IPS DF 6.9 (cell line): ENCODE results near the gene KAZN.

Experiments used
- DNase-seq: peaks from one replicate; pipeline ENCODE4 v3.0.0-alpha.2; 2013; ENCODE audit warnings: low read depth, low spot score
- H3K27ac ChIP-seq: one replicate; pipeline ENCODE4 v1.5.1; 2013; ENCODE audit warnings: low read length, control low read depth
- H3K27me3 ChIP-seq: 2 replicates; pipeline ENCODE4 v1.6.1; 2013; ENCODE audit warnings: mild to moderate bottlenecking, low read length; ENCODE audit not compliant: control insufficient read depth, insufficient read depth
- H3K36me3 ChIP-seq: 2 replicates; pipeline ENCODE4 v1.6.1; 2013; ENCODE audit warnings: low read length; ENCODE audit not compliant: control insufficient read depth, insufficient read depth
- H3K4me1 ChIP-seq: 2 replicates; pipeline ENCODE4 v1.6.1; 2013; ENCODE audit warnings: low read length; ENCODE audit not compliant: control insufficient read depth, insufficient read depth
- H3K4me3 ChIP-seq: 2 replicates; pipeline ENCODE4 v1.5.1; 2013; ENCODE audit warnings: mild to moderate bottlenecking, low read length
- H3K9me3 ChIP-seq: 2 replicates; pipeline ENCODE4 v1.6.1; 2013; ENCODE audit warnings: low read length, inconsistent platforms; ENCODE audit not compliant: control insufficient read depth, insufficient read depth
- WGBS: extraction: QIAGEN DNeasy Blood & Tissue Kit; methylation state at CpG from one replicate; pipeline ENCODE4 v1.1.7; 2013; ENCODE audit warnings: mixed read lengths, missing lambda C conversion rate; ENCODE audit not compliant: insufficient read length, insufficient coverage; 5-methylcytosine and 5-hydroxymethylcytosine counted together

The KAZN gene

GRCh38 chr1:14626869-14627607 is 28.6 kb downstream of the KAZN start:
- no peak for DNase-seq
- no peak overlapping the region for H3K4me3 ChIP-seq
- no peaks in the 10 kb centered on the region for H3K9me3 ChIP-seq
- no peaks in the 10 kb centered on the region for H3K36me3 ChIP-seq
- H3K27ac ChIP-seq = no peak overlapping the region
- H3K27me3 ChIP-seq = no peaks in the 10 kb centered on the region
- peaks cover 1% of the 10 kb centered on the region; the same call in 1 of the 2 replicates for H3K4me1 ChIP-seq
- no CpG with 5 or more reads among the region's 11 CpGs for WGBS

GRCh38 chr1:14627608-14628489 is 29.4 kb downstream of the KAZN start:
- WGBS = no CpG with 5 or more reads among the region's 17 CpGs
- Histone ChIP-seq H3K9me3 (no peaks in the 10 kb centered on the region), H3K27me3 (no peaks in the 10 kb centered on the region), H3K4me3 (no peak overlapping the region), H3K36me3 (no peaks in the 10 kb centered on the region), H3K27ac (no peak overlapping the region), H3K4me1 (peaks cover 1% of the 10 kb centered on the region; the same call in 1 of the 2 replicates)
- DNase-seq = no peak

GRCh38 chr1:14629363-14630014 is 31.0 kb downstream of the KAZN start:
- Histone ChIP-seq H3K36me3 (no peaks in the 10 kb centered on the region), H3K9me3 (no peaks in the 10 kb centered on the region), H3K27ac (no peak overlapping the region), H3K4me3 (no peak overlapping the region), H3K27me3 (no peaks in the 10 kb centered on the region), H3K4me1 (peaks cover 1% of the 10 kb centered on the region; the same call in 1 of the 2 replicates)
- no peak for DNase-seq
- no CpG with 5 or more reads among the region's 16 CpGs for WGBS

GRCh38 chr1:14630986-14631385 is 32.5 kb downstream of the KAZN start:
- no peaks in the 10 kb centered on the region for H3K36me3 ChIP-seq
- DNase-seq = no peak
- H3K27ac ChIP-seq = no peak overlapping the region
- no peaks in the 10 kb centered on the region for H3K9me3 ChIP-seq
- no peaks in the 10 kb centered on the region for H3K27me3 ChIP-seq
- no peak overlapping the region for H3K4me3 ChIP-seq
- peaks cover 1% of the 10 kb centered on the region; the same call in 1 of the 2 replicates for H3K4me1 ChIP-seq
- no CpG with 5 or more reads among the region's 5 CpGs for WGBS

GRCh38 chr1:14631421-14631820 is 32.9 kb downstream of the KAZN start:
- no peak overlapping the region for H3K4me3 ChIP-seq
- no peaks in the 10 kb centered on the region for H3K27me3 ChIP-seq
- no peaks in the 10 kb centered on the region for H3K36me3 ChIP-seq
- no peak for DNase-seq
- no peak overlapping the region for H3K27ac ChIP-seq
- H3K9me3 ChIP-seq = no peaks in the 10 kb centered on the region
- peaks cover 1% of the 10 kb centered on the region; the same call in 1 of the 2 replicates for H3K4me1 ChIP-seq
- WGBS = no CpG with 5 or more reads among the region's 10 CpGs

GRCh38 chr1:14634486-14634885 is 36.0 kb downstream of the KAZN start:
- no peaks in the 10 kb centered on the region for H3K36me3 ChIP-seq
- H3K9me3 ChIP-seq = no peaks in the 10 kb centered on the region
- peaks cover 1% of the 10 kb centered on the region; the same call in 1 of the 2 replicates for H3K4me1 ChIP-seq
- no peak overlapping the region for H3K27ac ChIP-seq
- no peak overlapping the region for H3K4me3 ChIP-seq
- no peak for DNase-seq
- no peaks in the 10 kb centered on the region for H3K27me3 ChIP-seq
- no CpG with 5 or more reads among the region's 5 CpGs for WGBS

- Histone ChIP-seq H3K4me1 (peaks cover 1% of the 10 kb centered on the region; the same call in 1 of the 2 replicates), H3K27ac (no peak overlapping the region), H3K27me3 (no peaks in the 10 kb centered on the region), H3K36me3 (no peaks in the 10 kb centered on the region), H3K4me3 (no peak overlapping the region), H3K9me3 (no peaks in the 10 kb centered on the region)
- WGBS = no CpG with 5 or more reads among the region's 9 CpGs
- no peak for DNase-seq
These were observed 36.9 kb downstream of the KAZN start for GRCh38 chr1:14635421-14635820.

GRCh38 chr1:14636897-14637632 is 38.6 kb downstream of the KAZN start:
- no peak for DNase-seq
- Histone ChIP-seq H3K36me3 (no peaks in the 10 kb centered on the region), H3K9me3 (no peaks in the 10 kb centered on the region), H3K4me3 (no peak overlapping the region), H3K27ac (no peak overlapping the region), H3K27me3 (no peaks in the 10 kb centered on the region), H3K4me1 (no peaks in the 10 kb centered on the region)
- no CpG with 5 or more reads among the region's 9 CpGs for WGBS

- no CpG with 5 or more reads among the region's 15 CpGs for WGBS
- H3K27ac ChIP-seq = no peak overlapping the region
- H3K36me3 ChIP-seq = no peaks in the 10 kb centered on the region
- H3K9me3 ChIP-seq = no peaks in the 10 kb centered on the region
- H3K27me3 ChIP-seq = no peaks in the 10 kb centered on the region
- no peaks in the 10 kb centered on the region for H3K4me1 ChIP-seq
- no peak for DNase-seq
- H3K4me3 ChIP-seq = no peak overlapping the region
These were observed 41.0 kb downstream of the KAZN start for GRCh38 chr1:14639291-14640050.
